Amniotic stem cell (primary cell): ENCODE data around the gene MAGEB3.

Source experiments
- DNase-seq: peaks from one replicate; lab custom pipeline; 2025; lab: John Stamatoyannopoulos, UW

MAGEB3 gene

GRCh38 chrX:30278365-30278764 is 47.9 kb downstream of the MAGEB3 start:
- no peak for DNase-seq

GRCh38 chrX:30280428-30280827 is 50.0 kb downstream of the MAGEB3 start:
- no peak for DNase-seq

GRCh38 chrX:30282527-30282926 is 52.1 kb downstream of the MAGEB3 start:
- DNase-seq: no peak

- DNase-seq: peak; percentile 45
Measured at GRCh38 chrX:30283456-30284200, 53.2 kb downstream of the MAGEB3 start.
